Pancreas (tissue), 10 donors: ENCODE measurements around the gene FUT9. TPM values are rescaled to one million over a fixed set of nuclear protein-coding genes. Genes with fewer than 3 reads are reported as not detected.

ENCODE experiments used
- ATAC-seq, 4 donors: fragments of 200-7000 bp; cut with Tn5 transposase; one replicate each; pipeline versions ENCODE4 v1.8.0 to v1.9.1; 2020; ENCODE audit warnings: mild to moderate bottlenecking in 4 of 4, moderate library complexity in 4 of 4
- DNase-seq, 6 donors: peaks; one replicate each; pipeline ENCODE4 v3.0.0-alpha.2; 2020
- FAIRE-seq: peaks from 2 replicates; lab custom pipeline; 2012; peaks lifted over from hg19 to GRCh38; lab: Jason Lieb, UNC
- H3K27ac ChIP-seq, 4 donors: fragments of 200-600 bp; sonication (generic); 1 replicate in 3 of 4; 2 replicates in 1 of 4; pipeline versions ENCODE4 v1.5.0 to v1.8.0; 2020
- H3K27me3 ChIP-seq, 4 donors: fragments of 200-600 bp; one replicate each; pipeline ENCODE4 v1.8.0; 2021
- H3K36me3 ChIP-seq, 3 donors: fragments of 200-600 bp; sonication (generic) in 1 of 3; one replicate each; pipeline versions ENCODE4 v1.5.0 to v1.8.0; 2020 to 2021
- H3K4me1 ChIP-seq, 3 donors: fragments of 200-600 bp; one replicate each; pipeline ENCODE4 v1.8.0; 2021
- H3K4me3 ChIP-seq, 4 donors: fragments of 200-600 bp; sonication (generic) in 2 of 4; one replicate each; pipeline versions ENCODE4 v1.5.0 to v1.8.0; 2020 to 2021
- H3K9me3 ChIP-seq, 4 donors: fragments of 200-600 bp; one replicate each; pipeline ENCODE4 v1.8.0; 2021
- WGBS, 2 donors: extraction: QIAGEN DNeasy Blood & Tissue Kit; methylation state at CpG; one replicate each; pipeline ENCODE4 v1.1.7; 2013; 5-methylcytosine and 5-hydroxymethylcytosine counted together
- intact Hi-C, 3 donors: fragments of 100-400 bp; cut with DNase I; formaldehyde crosslinking; loops; one replicate each; pipeline versions ENCODE4 v1.11.1 to v1.14.2; 2022
- polyA plus RNA-seq, 2 donors: library from polyadenylated mRNA; stranded (reverse); fragments of 200-250 nt; gene quantifications; one replicate each; pipeline ENCODE4 v1.2.3, GENCODE V29; 2013
- total RNA-seq, 6 donors: library from RNA; stranded (reverse); fragmentation: NEBNext Ultra II Directional in 4 of 6; extraction: Animal tissue kit (Norgen Biotek cat#: 25700) in 4 of 6; gene quantifications; one replicate each; pipeline versions ENCODE4 v1.2.1 to v1.2.4, GENCODE V29; 2021 to 2023
- TF ChIP-seq, protein P1 (sequence below), 4 donors: fragments of 200-600 bp; sonication (generic) in 3 of 4; IDR thresholded peaks; one replicate each; pipeline versions ENCODE4 v1.5.0 to v1.8.0; 2021; ENCODE audit warnings: antibody characterized with exemption in 4 of 4
- donor health status: healthy with polysubstance abuse.
- donor health status: DM: no; HTN: no; CAD: no; lungs with moderate emphysema.
- donor health status: DM: no; HTN: no; CAD: no.
- donor health status: control.
- donor health status: control.
- donor health status: Bipolar disorder and iron deficiency.
- donor health status: DM: yes; HTN: yes; CAD: no.
- donor health status: DM: no; HTN: no; CAD: no.
- donor health status: DM: no; HTN: no; CAD: no.
- donor health status: DM: yes; HTN: yes; CAD: no.

The FUT9 gene
- total and polyA plus RNA-seq, 8 donors, result 0.12 to 3.5 (median 1.2) TPM

DNA sequence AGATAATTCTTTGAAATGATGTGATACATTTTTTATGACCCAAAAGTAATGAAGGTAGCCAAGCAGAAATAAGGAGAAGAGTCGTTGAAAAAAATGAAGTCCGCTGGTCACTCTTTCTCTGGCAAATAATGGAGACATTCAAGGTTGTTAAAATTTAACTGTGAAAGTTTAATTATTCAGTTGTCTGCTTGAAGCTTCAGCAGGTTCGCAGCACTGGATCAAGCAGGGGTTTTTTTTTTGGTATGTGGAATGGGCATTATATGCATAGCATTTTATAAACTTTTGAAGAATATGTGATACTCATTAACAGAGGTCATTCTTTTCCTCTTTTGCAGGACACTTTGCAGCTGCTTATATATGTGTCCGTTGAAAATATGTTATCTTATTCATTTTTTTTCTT is 21.6 kb upstream of the FUT9 start:
- no peak for FAIRE-seq
- H3K27me3 ChIP-seq, result no peaks in the 10 kb centered on the region
- no peak for DNase-seq
- H3K36me3 ChIP-seq, result no peaks in the 10 kb centered on the region
- no peaks in the 10 kb centered on the region for H3K9me3 ChIP-seq
- WGBS, 2 donors, result 14 to 43% methylated on average over 4 of the region's 4 CpGs
- no peaks in the 10 kb centered on the region for H3K4me1 ChIP-seq
- no peak overlapping the region for H3K27ac ChIP-seq
- ATAC-seq, result no peak
- TF ChIP-seq, protein P1, sequence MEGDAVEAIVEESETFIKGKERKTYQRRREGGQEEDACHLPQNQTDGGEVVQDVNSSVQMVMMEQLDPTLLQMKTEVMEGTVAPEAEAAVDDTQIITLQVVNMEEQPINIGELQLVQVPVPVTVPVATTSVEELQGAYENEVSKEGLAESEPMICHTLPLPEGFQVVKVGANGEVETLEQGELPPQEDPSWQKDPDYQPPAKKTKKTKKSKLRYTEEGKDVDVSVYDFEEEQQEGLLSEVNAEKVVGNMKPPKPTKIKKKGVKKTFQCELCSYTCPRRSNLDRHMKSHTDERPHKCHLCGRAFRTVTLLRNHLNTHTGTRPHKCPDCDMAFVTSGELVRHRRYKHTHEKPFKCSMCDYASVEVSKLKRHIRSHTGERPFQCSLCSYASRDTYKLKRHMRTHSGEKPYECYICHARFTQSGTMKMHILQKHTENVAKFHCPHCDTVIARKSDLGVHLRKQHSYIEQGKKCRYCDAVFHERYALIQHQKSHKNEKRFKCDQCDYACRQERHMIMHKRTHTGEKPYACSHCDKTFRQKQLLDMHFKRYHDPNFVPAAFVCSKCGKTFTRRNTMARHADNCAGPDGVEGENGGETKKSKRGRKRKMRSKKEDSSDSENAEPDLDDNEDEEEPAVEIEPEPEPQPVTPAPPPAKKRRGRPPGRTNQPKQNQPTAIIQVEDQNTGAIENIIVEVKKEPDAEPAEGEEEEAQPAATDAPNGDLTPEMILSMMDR (IDR thresholded peaks at IDR 0.05), result no peak
- intact Hi-C loops, result no loop called here
- H3K4me3 ChIP-seq, result no peak overlapping the region

DNA sequence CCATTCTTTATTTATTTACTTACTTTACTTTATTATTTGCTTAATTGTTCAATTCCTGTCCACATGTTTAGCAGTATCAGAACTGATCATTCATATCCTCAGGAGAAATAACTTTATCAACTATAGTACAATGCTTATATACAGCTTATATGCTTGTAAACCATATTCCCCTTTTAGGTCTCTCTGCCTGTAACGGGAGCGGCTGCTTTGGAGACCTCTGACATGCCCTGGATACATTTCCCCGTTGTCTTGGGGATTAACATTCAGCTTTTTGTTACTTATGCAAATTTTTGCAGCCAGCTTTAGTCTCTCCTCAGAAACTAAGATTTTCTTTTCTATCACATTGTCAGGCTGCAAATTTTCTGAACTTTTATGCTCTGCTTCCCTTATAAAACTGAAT is 17.6 kb upstream of the FUT9 start:
- Histone ChIP-seq H3K4me3 (no peak overlapping the region), H3K36me3 (no peaks in the 10 kb centered on the region), H3K4me1 (no peaks in the 10 kb centered on the region), H3K27ac (no peak overlapping the region), H3K27me3 (no peaks in the 10 kb centered on the region), H3K9me3 (no peaks in the 10 kb centered on the region)
- DNase-seq (no peak), FAIRE-seq (no peak), ATAC-seq (no peak)
- TF ChIP-seq, protein P1 (IDR thresholded peaks at IDR 0.05), result no peak
- intact Hi-C loops, result no loop called here
- 59 to 68% methylated on average over 3 of the region's 3 CpGs for WGBS, 2 donors

DNA sequence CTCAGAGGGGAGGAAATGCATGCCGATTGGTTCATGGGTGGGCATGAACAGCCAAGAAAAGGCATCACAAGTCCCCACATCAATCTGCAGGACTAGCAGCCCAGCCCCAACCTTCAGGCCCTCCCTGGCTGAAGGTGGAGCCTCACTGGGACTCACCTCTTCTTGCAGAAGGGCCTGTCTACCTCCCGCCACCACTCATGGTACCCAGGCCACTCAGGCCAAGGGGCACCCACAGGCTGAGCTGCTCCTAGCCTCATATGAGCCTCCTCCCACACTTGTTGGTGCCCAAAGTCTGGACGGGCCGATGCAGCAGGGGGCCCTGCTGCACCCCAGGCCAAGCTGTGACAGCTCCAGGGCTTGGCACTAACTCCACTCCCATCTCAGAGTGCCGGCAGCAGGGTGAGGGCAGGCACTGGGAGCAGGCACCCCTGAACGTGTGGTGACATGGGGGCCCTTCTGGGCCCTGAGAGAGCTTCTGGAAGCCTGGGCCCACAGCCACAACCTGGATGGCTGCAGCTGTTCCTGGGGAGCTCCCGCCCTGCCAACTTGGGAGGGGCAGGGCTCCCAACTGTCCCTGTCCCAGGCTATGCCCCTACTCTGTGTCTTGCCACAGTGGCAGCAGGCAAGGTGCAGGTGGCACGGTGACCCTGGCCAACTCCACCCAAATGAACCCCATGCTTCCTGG is 13.7 kb upstream of the FUT9 start:
- Histone ChIP-seq H3K4me3 (no peak overlapping the region), H3K9me3 (no peaks in the 10 kb centered on the region), H3K36me3 (no peaks in the 10 kb centered on the region), H3K27me3 (no peaks in the 10 kb centered on the region), H3K4me1 (no peaks in the 10 kb centered on the region), H3K27ac (no peak overlapping the region)
- TF ChIP-seq, protein P1 (IDR thresholded peaks at IDR 0.05), result no peak
- ATAC-seq (no peak), DNase-seq (peak in 1 of 6 donors; percentile 54), FAIRE-seq (no peak)
- intact Hi-C loops, result no loop called here
- 84 to 92% methylated on average over 8 of the region's 8 CpGs for WGBS, 2 donors

DNA sequence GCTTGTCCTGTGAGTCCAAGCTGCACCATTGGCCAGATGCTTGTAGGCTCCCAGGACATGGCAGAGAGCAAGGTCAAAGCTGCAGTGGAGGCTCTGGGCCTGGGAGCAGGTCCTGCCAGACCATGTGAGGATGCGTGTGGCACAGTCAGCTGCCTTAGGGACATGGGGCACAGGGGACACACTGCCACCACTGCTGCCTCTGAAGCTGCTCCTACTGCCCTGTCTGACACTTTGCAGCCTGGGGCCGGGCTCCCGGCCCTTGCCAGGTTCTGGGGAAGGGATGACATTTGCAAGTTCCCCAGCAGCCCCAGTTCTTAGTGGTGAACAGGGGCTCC is 13.2 kb upstream of the FUT9 start:
- TF ChIP-seq, protein P1 (IDR thresholded peaks at IDR 0.05), result no peak
- intact Hi-C loops, result no loop called here
- FAIRE-seq (no peak), DNase-seq (peak in 1 of 6 donors; percentile 38), ATAC-seq (no peak)
- H3K36me3 ChIP-seq, result no peaks in the 10 kb centered on the region
- H3K4me3 ChIP-seq, result no peak overlapping the region
- H3K9me3 ChIP-seq, result no peaks in the 10 kb centered on the region
- H3K4me1 ChIP-seq, result no peaks in the 10 kb centered on the region
- WGBS, 2 donors, result 85 to 91% methylated on average over 3 of the region's 3 CpGs
- no peak overlapping the region for H3K27ac ChIP-seq
- no peaks in the 10 kb centered on the region for H3K27me3 ChIP-seq

DNA sequence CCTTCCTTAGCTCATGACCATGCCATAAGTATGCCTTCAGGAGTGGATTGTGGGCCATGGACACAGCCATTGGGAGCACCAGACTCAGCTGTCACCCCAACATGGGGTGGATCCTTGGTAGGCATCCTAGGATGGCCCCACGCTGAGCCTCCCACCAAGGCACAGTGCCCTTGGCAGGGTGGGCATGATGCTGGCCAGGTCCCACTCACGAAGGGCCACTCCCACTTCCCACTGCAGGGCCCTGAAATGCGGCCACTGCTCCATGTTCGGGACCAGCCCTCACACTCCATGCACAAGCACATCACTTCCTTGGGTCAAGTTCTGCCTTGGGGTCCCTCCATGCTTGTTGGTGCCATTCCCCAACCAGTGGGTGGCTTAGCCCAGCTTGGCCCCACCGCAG is 12.9 kb upstream of the FUT9 start:
- Histone ChIP-seq H3K9me3 (no peaks in the 10 kb centered on the region), H3K27me3 (no peaks in the 10 kb centered on the region), H3K4me1 (no peaks in the 10 kb centered on the region), H3K36me3 (no peaks in the 10 kb centered on the region), H3K4me3 (no peak overlapping the region), H3K27ac (no peak overlapping the region)
- 89 to 95% methylated on average over 5 of the region's 5 CpGs for WGBS, 2 donors
- no peak for FAIRE-seq
- intact Hi-C loops, result no loop called here
- TF ChIP-seq, protein P1 (IDR thresholded peaks at IDR 0.05), result no peak
- peak in 1 of 6 donors; percentile 36 for DNase-seq
- no peak for ATAC-seq
